Caco-2 (cell line): ENCODE data around the gene DOCK6. TPM values are rescaled to one million over a fixed set of nuclear protein-coding genes. Genes with fewer than 3 reads are reported as not detected.

Experiments used
- BruUV-seq: library from RNA; stranded (reverse); fragments of 400-500 nt; replicated peaks from 2 replicates; lab custom pipeline; 2021; lab: Mats Ljungman, UMichigan
- CTCF ChIA-PET: fragments of 300-600 bp; sonication (Branson Sonifier 250); formaldehyde crosslinking; loops from one replicate; lab custom pipeline; 2022; ENCODE audit warnings: antibody characterized with exemption; lab: Charles Lee
- POLR2A ChIA-PET: fragments of 300-600 bp; sonication (Branson Sonifier 250); formaldehyde crosslinking; loops from one replicate; lab custom pipeline; 2022; ENCODE audit warnings: antibody characterized with exemption; lab: Charles Lee
- DNase-seq, 2 experiments: peaks; one replicate each; pipeline versions ENCODE4 v3.0.0 to v3.0.0-alpha.2; 2020 to 2022
- H3K27me3 ChIP-seq: replicated peaks from 2 replicates; pipeline ENCODE4 v1.6.0; 2011; ENCODE audit warnings: low read length; ENCODE audit not compliant: control insufficient read depth, insufficient read depth
- H3K36me3 ChIP-seq: 2 replicates; pipeline ENCODE4 v1.5.1; 2011; ENCODE audit warnings: low read length; ENCODE audit not compliant: control insufficient read depth, insufficient read depth
- H3K4me1 ChIP-seq: fragments of 250-450 bp; sonication (Bioruptor Pico); 2 replicates; pipeline ENCODE4 v1.5.1; 2020; ENCODE audit warnings: mild to moderate bottlenecking
- H3K4me3 ChIP-seq: 2 replicates; pipeline ENCODE4 v1.5.1; 2011; ENCODE audit warnings: low read depth, mild to moderate bottlenecking, control low read depth, low read length
- H3K9me3 ChIP-seq: fragments of 250-450 bp; sonication (Bioruptor Pico); 2 replicates; pipeline ENCODE4 v1.5.1; 2020; ENCODE audit warnings: mild to moderate bottlenecking, moderate library complexity
- H3K27ac Mint-ChIP-seq: one replicate; pipeline ENCODE4 v1.8.0; 2022; ENCODE audit warnings: mixed read lengths; ENCODE audit not compliant: unreplicated experiment
- H3K27me3 Mint-ChIP-seq: one replicate; pipeline ENCODE4 v1.8.0; 2022; ENCODE audit warnings: mixed read lengths; ENCODE audit not compliant: insufficient read depth, unreplicated experiment
- H3K36me3 Mint-ChIP-seq: one replicate; pipeline ENCODE4 v1.8.0; 2022; ENCODE audit warnings: mild to moderate bottlenecking, mixed read lengths; ENCODE audit not compliant: insufficient read depth, unreplicated experiment
- H3K4me1 Mint-ChIP-seq: one replicate; pipeline ENCODE4 v1.8.0; 2022; ENCODE audit warnings: low read depth, mixed read lengths; ENCODE audit not compliant: unreplicated experiment
- H3K4me3 Mint-ChIP-seq: one replicate; pipeline ENCODE4 v1.8.0; 2022; ENCODE audit warnings: mild to moderate bottlenecking, moderate library complexity, mixed read lengths; ENCODE audit not compliant: unreplicated experiment
- H3K9me3 Mint-ChIP-seq: one replicate; pipeline ENCODE4 v1.8.0; 2022; ENCODE audit warnings: mixed read lengths; ENCODE audit not compliant: unreplicated experiment
- intact Hi-C: fragments of 100-400 bp; cut with micrococcal nuclease; formaldehyde crosslinking; loops from one replicate; pipeline ENCODE4 v1.10.0; 2022; ENCODE audit not compliant: unreplicated experiment
- total RNA-seq: library from RNA; stranded (reverse); gene quantifications from 2 replicates; pipeline ENCODE4 v1.2.3, GENCODE V29; 2022
- TF ChIP-seq, protein P1 (sequence below), 2 experiments: fragments of 200-600 bp in 1 of 2; IDR thresholded peaks; 1 replicate in 1 of 2; 2 replicates in 1 of 2; pipeline versions ENCODE4 v1.5.1 to v1.8.0; 2011 to 2022; ENCODE audit warnings: antibody characterized with exemption in 1 of 2, control low read depth in 1 of 2, inconsistent platforms in 1 of 2, low read depth in 1 of 2, low read length in 1 of 2, mild to moderate bottlenecking in 1 of 2, moderate library complexity in 1 of 2; ENCODE audit not compliant: insufficient read depth in 1 of 2, severe bottlenecking in 1 of 2, unreplicated experiment in 1 of 2

DOCK6 gene
- total RNA-seq, 1 experiment from 2014 or later, result 84.1 TPM

DNA sequence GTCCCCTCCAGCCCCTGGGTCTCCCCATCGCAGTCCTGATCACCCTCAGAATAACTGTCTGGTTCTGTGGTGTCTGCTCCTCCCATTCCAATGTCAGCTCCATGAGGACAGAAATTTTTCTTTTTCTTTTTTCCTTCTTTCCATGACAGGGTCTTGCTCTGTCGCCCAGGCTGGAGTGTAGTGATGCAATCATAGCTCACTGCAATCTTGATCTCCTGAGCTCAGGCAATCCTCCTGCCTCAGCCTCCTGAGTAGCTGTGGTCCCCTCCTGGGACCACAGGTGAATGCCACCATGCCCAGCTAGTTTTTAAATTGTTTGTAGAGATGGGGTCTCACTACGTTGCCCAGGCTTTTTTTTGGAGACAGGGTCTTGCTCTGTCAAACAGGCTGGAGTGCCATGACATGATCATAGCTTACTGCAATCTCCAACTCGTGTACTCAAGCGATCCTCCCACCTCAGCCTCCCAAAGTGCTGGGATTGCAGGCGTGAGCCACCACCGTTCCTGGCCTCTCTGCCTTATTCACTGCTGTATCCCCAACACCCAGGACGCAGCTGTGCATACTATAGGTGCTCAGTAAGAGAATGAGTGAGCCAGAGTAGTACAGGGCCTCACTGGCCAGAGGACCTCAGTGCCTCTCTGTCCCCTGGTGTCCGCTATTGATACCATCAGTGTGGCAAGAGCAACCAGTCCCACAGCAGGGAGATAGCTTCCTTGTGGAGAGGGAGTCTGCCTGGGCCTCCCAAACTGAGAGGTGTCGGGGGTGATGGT is 5.2 kb upstream of the DOCK6 start:
- H3K9me3 Mint-ChIP-seq, result no peaks in the 10 kb centered on the region

DNA sequence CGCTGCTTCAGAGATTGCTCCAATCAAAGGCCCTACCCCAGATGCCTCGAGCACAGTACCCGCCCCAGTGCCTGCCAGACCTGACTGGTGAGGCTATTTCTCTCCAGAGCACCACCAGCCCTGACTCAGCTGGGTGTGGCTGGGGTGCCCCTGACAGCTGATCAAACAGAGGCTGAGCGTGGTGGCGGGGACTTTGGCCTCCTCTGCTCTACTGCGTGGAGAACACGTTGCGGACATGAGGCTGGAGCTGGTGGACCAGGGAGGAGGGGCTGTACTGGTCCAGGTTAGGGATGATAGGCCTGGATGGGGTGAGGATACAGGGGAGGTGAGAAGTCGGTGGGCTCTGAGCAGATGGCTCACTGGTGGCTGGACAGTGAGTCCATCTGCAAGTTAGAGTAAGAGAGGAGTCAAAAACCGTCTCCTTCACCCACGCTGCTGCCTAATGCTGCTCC is 3.5 kb upstream of the DOCK6 start:
- intact Hi-C loops, result loop anchor here (1.0 kb wide), 1 partner anchor 9 kb away; no protein-coding TSS in a partner anchor
- Mint-ChIP-seq H3K36me3 (peaks cover 23% of the 10 kb centered on the region), H3K27ac (peak overlapping the region; percentile 87), H3K9me3 (no peaks in the 10 kb centered on the region), H3K27me3 (no peaks in the 10 kb centered on the region), H3K4me3 (peak overlapping the region; percentile 12), H3K4me1 (peaks cover 44% of the 10 kb centered on the region)
- no peak overlapping the region for H3K4me3 ChIP-seq
- H3K9me3 ChIP-seq, result no peaks in the 10 kb centered on the region
- no peaks in the 10 kb centered on the region for H3K36me3 ChIP-seq
- TF ChIP-seq, protein P1, sequence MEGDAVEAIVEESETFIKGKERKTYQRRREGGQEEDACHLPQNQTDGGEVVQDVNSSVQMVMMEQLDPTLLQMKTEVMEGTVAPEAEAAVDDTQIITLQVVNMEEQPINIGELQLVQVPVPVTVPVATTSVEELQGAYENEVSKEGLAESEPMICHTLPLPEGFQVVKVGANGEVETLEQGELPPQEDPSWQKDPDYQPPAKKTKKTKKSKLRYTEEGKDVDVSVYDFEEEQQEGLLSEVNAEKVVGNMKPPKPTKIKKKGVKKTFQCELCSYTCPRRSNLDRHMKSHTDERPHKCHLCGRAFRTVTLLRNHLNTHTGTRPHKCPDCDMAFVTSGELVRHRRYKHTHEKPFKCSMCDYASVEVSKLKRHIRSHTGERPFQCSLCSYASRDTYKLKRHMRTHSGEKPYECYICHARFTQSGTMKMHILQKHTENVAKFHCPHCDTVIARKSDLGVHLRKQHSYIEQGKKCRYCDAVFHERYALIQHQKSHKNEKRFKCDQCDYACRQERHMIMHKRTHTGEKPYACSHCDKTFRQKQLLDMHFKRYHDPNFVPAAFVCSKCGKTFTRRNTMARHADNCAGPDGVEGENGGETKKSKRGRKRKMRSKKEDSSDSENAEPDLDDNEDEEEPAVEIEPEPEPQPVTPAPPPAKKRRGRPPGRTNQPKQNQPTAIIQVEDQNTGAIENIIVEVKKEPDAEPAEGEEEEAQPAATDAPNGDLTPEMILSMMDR (IDR thresholded peaks at IDR 0.05; ENCODE audit: insufficient read depth in 1 of 2, low read depth in 1 of 2, low read length in 1 of 2, severe bottlenecking in 1 of 2, unreplicated experiment in 1 of 2), result no peak
- no TSS peak for BruUV-seq
- CTCF ChIA-PET, result interaction anchor here (0.6 to 1.6 kb wide), 6 partner anchors 27 to 1004 kb away, joined by 3 to 5 read pairs (median 4); partner anchors contain the start of gene PRKCSH
- DNase-seq, result peak; percentile 94 to 97
- peaks cover 46% of the 10 kb centered on the region for H3K4me1 ChIP-seq
- POLR2A ChIA-PET, result interaction anchor here (0.5 to 1.4 kb wide), 7 partner anchors 10 to 170 kb away, joined by 3 to 5 read pairs (median 3); partner anchors contain the start of gene PRKCSH
- no peaks in the 10 kb centered on the region for H3K27me3 ChIP-seq

More for the DNA sequence above, 5.2 kb upstream of the DOCK6 start:
- intact Hi-C loops, result no loop called here
- TF ChIP-seq, protein P1 (IDR thresholded peaks at IDR 0.05; ENCODE audit: insufficient read depth in 1 of 2, low read depth in 1 of 2, low read length in 1 of 2, severe bottlenecking in 1 of 2, unreplicated experiment in 1 of 2), result no peak
- Histone ChIP-seq H3K27me3 (no peaks in the 10 kb centered on the region), H3K9me3 (no peaks in the 10 kb centered on the region), H3K4me1 (peaks cover 50% of the 10 kb centered on the region), H3K36me3 (no peaks in the 10 kb centered on the region), H3K4me3 (no peak overlapping the region)
- no peak for DNase-seq
- Mint-ChIP-seq H3K4me3 (no peak overlapping the region), H3K36me3 (peaks cover 23% of the 10 kb centered on the region), H3K27ac (peak overlapping the region; percentile 87), H3K4me1 (peaks cover 44% of the 10 kb centered on the region), H3K27me3 (no peaks in the 10 kb centered on the region)
- POLR2A ChIA-PET, result no interaction called here
- no TSS peak for BruUV-seq
- CTCF ChIA-PET, result interaction anchor here (0.6 kb wide), 1 partner anchor 154 kb away, joined by 3 read pairs; no protein-coding TSS in a partner anchor

DNA sequence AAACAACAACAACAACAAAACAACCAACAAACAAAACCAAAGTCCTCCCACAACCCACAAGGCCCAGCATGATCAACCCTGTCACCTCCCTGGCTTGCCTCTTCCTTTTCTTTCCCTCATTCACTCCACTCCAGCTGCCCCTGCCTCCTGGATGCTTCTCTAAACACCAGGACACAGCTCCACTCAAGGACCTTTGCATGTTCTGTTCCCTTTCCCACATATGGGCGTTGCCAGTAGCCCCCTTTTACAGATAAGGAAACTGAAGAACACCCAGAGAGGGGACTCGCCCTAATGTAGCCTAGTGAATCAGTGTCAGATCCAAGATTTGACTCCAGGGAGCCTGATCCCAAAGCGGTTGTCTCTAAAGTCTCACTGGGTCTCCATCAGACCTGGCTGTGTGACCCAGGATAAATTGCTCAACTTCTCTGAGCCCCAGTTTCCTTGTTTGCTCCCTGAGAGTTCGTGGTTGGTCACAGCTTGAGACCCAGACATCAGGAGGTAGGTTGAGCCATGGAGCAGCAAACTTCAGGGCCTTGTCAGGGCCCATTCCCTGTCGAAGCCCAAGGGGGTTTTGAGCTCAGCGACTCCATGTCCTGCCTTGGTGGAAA is 3.0 kb upstream of the DOCK6 start:
- CTCF ChIA-PET, result interaction anchor here (0.6 to 1.6 kb wide), 4 partner anchors 28 to 170 kb away, joined by 3 to 5 read pairs (median 4); partner anchors contain the start of gene PRKCSH
- DNase-seq, result no peak
- Mint-ChIP-seq H3K4me3 (peak overlapping the region; percentile 12), H3K36me3 (peaks cover 23% of the 10 kb centered on the region), H3K27ac (peak overlapping the region; percentile 87), H3K4me1 (peaks cover 44% of the 10 kb centered on the region), H3K27me3 (no peaks in the 10 kb centered on the region), H3K9me3 (no peaks in the 10 kb centered on the region)
- TF ChIP-seq, protein P1 (IDR thresholded peaks at IDR 0.05; ENCODE audit: insufficient read depth in 1 of 2, low read depth in 1 of 2, low read length in 1 of 2, severe bottlenecking in 1 of 2, unreplicated experiment in 1 of 2), result no peak
- intact Hi-C loops, result loop anchor here (1.0 kb wide), 1 partner anchor 10 kb away; no protein-coding TSS in a partner anchor
- Histone ChIP-seq H3K27me3 (no peaks in the 10 kb centered on the region), H3K4me1 (peaks cover 46% of the 10 kb centered on the region), H3K4me3 (no peak overlapping the region), H3K9me3 (no peaks in the 10 kb centered on the region), H3K36me3 (no peaks in the 10 kb centered on the region)
- TSS peak; percentile 92 for BruUV-seq
- POLR2A ChIA-PET, result interaction anchor here (1.0 to 1.4 kb wide), 5 partner anchors 9 to 153 kb away, joined by 3 to 5 read pairs (median 3); no protein-coding TSS in a partner anchor
